D341Med (cell line): ENCODE data around the gene ULK4.
"Not testable (repeated sequence)": the region's sequence is repeated elsewhere in the genome, so short reads cannot be mapped to it uniquely, and the experiment has no call there.

Experiments
- DNase-seq: peaks from one replicate; pipeline ENCODE4 v3.0.0; 2012; ENCODE audit warnings: low spot score

The ULK4 gene

DNA sequence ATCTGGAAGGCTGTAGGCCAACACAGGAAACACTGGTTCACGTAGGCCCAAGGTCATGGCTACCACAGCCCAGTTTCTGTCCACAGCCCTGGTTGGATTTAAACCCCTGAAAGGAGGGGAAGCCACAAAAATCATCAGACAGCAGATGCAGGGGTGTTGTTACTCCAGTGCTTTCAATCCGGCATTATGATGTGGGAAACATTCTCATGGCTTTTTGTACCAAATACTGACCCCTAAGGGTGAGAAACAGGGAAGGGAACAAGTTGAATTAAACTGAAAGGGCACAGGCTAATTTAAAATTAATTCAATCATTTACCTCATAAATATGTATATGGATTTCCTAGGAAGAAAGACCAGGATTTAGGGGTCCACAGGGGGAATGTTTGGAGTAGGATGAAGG is 387.0 kb downstream of the ULK4 start:
- no peak for DNase-seq

DNA sequence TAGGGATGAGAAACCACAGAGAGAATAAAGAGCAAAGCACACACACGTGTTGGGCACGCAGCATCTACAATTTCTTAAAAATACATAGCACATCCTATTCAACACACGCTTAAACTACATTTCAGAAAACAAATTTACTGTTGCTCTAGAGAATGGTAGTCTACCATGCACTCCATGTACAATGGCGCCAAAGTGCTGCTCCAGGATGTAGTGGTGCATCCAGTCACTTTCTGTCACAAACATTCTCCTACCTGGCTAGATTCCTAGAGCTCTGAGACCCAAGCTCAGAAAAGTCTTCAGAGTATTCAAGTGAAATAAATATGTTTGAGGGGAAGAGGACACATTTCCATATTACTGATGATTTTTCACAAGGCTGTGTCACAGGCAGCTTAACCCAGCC is 388.3 kb downstream of the ULK4 start:
- DNase-seq, result no peak

DNA sequence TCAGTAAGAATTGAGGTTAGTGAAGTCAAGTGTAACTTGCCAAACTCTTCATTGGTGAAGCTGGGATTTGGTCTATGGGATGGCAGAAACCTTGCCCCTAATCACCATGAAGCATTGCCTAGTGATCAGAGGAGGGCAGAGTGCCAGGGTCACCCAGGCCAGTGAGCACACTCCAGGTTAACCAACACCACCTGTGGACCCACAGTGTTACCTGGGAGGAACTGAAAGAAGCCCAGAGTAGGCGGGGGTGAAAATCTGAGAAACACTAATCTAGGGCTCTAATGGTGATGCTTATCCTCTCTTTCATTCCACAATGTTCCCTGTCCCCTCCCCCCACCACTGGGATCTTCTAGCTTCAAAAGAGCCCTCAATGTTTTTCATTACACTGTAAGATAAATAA is 389.8 kb downstream of the ULK4 start:
- DNase-seq, result no peak

DNA sequence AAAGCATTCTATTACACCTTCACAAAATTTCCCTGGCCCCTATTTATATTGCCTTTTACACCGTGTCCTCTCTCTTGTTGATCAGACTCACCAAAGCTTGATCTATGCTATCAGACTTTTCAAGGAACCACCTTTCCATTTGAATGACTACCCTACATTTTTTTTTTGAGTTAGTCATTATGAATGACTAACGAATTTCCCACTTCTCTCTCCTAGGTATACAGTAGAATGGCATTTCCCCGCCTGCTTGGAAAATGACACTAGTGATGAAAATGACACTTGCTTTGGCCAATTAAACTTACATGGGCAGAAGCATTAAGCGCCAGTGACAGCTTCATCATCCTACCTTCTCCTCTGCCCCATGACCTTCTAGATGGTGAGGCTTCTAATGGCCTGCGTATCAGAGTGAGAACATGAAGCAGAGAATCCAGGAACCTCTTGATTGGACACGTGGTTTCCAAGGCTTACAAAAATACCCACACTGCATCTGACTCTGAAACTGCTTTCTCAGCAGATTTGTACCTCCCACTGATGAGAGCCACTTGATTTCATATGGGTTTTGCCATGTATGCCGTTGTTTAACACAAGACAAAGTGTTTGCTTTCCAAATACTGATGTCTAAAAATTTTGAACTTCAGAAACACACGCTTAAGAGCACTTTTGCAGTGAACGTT is 392.1 kb downstream of the ULK4 start:
- no peak for DNase-seq

DNA sequence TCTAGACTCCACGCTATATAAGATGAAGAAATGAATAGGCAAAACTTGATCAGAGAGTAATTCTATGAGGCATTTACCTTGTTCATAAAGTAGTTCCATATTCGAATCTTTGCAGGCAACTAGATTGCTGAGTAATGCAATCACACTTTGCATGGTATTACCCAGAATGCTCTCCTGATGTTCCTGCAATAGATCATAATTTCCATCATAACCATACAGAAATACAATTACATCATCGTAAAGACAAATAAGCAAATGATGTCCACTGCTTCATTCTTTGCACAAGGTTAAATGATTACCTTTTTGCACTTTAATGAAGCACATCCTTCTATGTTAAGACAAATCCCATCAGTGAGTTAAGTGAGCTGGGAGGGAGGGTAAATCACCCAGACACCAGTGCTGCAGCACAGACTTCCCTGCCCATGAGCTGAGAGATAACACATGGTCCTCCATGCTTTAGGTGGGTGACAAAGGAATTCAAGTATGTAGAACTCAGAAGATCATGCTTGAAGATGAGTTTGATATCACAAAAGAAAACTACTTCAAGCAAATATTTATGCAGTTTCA is 395.9 kb downstream of the ULK4 start:
- DNase-seq, result no peak

DNA sequence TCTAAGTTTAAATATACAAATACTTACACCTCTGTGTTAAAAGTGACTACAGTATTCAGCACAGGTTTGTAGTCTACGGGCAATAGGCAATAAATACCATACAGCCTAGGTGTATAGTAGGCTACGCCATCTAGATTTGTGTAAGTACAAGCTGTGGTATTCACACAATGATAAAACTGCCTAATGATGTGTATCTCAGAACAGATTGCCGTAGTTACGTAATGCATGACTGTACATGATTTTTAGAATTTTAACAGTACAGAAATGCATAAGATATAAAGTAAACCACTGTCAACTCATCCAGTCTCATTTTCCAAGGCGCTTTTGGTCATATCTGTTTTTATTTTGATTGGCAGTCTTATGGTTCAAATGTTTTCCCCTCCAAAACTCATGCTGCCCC is 396.9 kb downstream of the ULK4 start:
- no peak for DNase-seq

DNA sequence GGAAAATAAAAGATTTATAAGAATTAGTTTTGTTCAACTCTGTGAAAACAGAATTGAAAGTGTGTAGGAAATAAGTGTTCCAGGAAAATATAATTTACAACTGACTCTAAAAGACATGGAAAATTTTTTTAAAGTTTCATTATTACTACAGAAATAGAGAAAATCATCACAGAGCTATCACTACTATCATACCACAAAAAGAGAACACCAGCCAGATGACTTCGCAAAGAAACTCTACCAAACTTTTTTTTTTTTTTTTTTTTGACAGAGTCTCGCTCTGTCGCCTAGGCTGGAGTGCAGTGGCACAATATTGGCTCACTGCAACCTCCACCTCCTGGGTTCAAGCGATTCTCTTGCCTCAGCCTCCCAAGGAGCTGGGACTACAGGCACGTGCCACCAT is 405.7 kb downstream of the ULK4 start:
- DNase-seq, result not testable (repeated sequence)

DNA sequence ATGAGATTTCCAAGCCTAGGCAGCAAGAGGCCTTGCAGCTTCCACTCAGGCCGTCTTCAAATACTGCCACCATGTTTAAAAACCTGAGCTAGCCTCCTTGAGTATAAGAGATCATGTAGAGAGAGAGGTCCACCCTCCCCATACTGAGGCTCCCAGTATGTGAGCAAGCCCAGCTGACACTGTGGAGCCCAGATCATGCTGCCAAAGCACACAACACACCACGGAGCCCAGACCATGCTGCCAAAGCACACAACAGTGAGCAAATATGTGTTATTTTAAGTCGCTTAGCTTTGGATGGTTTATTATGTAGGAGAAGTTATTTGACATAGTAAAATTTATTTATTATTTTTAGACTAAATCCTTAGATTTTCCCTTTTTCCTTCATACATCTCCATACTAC is 428.9 kb downstream of the ULK4 start:
- no peak for DNase-seq

DNA sequence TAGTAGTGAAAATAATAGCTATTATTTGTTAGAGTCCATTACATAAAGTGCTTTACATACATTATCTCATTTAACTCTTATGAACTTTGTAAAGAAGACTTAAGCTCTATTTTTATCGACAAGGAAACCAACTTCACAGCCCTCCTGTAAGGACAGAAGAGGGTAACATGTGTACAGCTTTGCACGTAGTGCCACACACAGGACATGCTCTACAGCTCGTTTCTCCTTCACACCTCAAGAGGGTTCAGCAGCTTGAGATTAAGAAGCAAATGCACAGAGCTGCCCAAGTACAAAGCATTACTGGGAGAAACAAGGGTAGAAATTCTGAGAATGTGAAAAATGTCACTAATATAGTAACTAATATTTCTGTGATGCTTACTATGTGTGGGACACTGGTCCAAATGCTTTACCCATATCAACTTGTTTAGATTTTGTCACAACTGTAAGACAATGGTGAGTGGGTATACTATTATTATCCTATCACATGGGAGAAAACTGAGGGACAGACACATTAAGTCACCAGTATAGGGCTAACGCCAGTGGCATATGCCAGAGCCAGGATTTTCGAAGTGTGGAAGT is 434.8 kb downstream of the ULK4 start:
- no peak for DNase-seq

DNA sequence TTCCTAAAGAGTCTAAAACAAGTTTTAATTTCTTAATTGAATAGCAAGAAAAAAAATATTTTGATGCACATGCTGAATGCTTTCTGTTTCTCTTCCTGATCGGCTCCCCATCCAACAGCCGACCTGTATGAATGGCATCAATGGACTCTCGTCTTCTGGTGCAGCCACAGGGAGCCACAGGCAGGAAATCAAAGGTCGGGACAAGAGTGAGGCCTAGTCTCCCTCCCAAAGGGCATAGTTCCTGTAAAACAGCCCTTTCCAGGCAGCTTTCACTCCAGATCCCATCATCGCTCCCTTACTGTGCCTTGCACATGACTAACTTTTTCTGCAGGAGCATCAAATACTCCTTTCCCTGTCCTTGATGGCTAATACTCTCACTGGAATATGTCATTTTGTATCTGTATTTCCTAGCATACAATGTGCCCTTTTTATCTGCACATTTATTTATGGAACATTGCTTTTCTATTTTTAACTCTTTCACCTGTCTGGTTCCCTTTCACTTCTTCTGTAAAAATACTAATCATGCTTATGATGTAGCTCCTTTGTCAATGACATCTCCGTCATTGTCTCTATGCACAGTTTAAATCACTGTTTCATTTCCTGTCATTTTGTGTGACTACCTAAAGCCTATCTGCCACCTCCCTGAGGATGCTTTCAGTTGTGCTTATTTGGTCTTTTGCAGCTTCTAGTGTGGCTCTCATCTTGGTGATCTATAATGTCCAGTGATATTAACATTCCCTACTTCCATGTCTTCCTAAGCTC is 436.4 kb downstream of the ULK4 start:
- DNase-seq, result no peak

DNA sequence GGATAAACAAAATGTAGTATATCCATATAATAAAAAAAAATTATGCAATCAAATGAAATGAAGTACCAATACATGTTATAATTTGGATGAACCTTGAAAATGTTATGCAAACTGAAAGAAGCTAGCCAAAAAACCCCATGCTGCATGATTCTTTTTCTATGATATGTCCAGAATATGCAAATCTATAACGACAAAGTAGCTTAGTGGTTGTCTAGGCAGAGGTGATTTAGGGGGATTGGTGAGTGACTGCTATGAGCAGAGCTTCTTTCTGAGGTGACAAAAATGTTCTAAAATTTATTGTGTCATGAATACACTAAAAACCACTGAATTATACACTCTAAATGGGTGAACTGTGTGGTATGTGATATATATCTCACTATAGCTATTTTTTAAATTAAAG is 438.0 kb downstream of the ULK4 start:
- DNase-seq, result no peak

DNA sequence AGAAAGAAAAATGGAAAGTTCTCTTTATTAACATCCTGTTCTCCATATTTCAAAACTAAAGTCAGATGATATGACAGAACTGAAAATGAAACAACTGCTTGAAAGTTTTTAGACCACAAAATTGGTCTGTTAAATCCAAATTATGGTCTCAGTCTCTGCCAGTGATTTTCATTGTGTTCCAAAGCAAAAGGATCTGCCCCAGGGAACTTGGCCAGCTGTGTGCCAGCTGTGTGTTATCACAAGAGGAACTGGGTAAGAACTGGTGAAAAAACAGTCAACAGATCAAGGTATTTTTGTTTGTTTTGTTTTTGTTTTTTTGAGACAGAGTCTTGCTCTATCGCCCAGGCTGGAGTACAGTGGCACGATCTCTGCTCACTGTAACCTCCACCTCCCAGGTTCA is 439.3 kb downstream of the ULK4 start:
- no peak for DNase-seq

DNA sequence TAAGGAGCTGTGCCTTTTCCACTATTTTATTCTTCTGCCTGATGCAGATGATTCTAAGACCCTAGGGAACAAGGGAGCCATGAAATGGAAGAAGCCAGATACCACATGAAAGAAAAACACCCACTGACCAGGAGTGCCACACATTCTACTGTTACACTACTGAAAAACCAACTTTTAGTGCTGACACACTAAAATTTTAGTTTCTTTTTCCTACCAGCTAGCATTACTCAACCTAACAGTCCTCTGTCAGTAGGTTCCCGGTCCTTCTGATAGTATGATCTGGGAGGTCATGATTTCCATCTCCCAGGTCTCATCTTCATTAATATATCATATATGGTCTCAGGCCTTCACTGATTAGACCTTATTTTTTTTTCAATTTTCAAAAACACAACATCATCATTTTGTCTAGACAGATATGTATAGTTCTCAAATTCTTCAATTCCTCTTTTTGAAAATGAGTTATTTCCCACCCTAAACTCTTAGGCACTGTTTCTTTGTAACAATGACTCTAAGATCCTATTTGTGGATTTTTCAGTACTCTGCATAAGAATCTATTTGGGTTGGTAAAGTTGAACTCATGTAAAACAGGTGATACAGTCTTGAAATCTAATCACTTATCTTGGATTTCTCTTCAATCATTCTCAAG is 440.8 kb downstream of the ULK4 start:
- DNase-seq, result no peak

DNA sequence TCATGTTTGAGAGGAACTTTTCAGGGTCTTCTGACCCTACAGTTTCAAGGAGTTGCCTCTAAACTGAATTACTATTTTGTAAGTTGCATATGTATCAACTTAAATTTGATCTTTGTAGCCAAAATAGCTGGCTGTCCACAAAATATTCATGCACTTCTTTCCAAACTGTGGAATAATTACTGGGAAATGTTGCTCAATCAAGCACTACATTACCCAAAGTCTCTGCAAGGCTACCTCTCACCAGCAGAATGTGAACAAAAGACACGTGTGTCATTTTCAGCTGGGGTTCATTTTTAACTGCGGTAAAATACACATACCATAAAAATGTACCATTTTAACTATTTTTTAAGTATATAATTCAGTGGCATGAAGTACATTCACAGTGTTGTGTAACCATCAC is 442.2 kb downstream of the ULK4 start:
- no peak for DNase-seq

DNA sequence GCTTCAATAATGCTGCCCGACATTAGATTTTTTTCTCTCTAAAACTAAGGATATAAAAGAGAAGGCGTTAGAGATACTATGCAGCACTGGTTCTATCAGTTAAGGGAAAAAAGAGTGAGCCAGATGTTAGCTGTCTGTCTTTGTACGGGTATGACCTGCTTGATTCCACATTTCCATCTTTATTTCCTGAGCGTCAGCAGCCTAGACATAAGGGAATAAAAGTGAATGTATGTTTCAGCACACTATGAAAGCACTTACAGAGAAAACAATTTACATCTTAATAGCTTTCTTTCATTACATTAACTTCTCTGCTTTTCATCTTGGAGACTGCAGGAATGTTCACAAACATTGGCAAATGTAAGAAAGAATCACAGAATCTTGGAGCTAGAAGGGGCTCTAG is 443.3 kb downstream of the ULK4 start:
- no peak for DNase-seq

DNA sequence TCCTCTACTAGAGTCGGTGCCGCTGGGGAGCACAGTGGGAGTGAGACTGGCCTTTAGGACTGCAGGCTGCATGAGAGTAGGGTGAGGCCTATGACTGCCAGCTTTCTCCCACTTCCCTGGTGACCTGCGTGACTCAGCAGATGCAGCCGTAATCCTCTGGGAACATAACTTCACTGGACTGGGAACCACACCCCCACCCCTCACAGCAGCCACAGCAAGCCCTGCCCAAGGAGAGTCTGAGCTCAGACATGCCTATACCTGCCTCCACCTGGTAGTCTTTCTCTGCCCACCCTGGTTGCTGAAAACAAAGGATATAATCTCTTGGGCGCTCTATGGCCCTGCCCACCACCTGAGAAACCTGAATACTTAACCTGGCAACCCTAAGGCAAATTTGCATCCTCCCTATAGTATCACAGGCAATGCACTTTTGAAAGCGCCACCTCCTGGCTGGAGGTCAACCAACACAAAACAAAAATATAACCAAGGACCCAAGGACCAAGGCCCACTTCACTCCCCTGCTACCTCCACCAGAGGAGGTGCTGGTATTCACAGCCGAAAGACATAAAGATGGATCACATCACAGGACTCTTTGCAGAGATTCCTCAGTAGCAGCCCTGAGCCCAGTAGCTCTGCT is 453.7 kb downstream of the ULK4 start:
- DNase-seq, result no peak

DNA sequence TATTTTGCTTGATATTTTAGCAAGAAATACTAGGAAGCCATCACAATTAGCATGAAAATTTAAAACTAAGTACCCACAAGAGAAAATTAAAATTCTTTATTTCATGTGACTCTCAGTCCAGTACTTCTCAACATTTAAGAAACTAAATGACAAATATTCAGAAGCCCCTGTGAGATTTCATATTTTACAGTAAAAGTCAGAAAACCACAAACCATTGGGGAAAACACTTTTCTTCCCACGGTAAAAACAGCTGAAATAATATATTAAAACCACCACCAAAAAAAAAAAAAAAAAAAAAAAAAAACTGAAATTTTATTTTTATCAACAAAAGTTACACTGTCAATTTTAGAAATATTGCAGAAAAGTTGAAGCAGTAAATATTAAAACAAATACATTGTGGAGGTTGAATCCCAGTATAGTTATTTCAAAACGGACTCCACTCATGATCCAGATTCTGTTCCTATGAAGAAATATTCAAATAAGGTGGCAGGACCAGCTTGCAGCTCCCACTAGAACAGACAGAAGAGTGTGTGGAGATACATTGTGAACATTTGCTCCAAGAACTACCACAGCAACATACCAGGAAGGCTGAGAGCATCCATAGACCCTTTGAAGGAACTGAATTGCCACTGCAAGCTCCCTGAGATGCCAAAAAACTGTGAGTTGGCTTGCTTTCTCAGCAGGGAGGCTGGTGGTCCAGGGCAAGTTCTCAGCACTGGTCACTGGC is 454.4 kb downstream of the ULK4 start:
- DNase-seq, result no peak

DNA sequence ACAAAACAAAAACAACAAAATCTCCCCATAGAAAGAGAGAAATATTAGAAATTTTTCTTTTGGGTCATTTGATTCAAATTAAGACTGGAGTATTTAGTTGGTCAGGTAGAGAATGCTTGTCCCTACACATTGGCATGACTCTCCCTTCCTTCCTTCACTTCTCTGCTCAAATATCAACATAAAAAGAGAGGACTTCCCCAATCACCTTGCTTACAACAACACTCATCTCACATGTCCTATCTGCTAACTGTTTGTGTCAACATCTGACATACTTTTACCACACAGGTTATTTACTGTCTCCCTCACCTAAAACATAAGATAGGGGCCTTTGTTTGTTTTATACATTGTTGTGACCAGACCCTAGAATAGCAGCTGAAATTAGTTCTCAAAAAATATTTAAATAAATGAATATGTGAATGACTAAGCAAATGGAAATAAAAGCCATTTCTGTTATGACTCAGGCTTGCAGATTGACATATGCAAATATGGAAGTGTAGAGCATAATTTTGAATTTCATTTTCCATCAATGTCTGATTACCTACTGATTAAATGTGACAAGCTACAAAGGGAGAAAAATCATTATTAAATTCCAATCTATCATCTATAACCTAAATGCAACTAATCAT is 457.8 kb downstream of the ULK4 start:
- no peak for DNase-seq

DNA sequence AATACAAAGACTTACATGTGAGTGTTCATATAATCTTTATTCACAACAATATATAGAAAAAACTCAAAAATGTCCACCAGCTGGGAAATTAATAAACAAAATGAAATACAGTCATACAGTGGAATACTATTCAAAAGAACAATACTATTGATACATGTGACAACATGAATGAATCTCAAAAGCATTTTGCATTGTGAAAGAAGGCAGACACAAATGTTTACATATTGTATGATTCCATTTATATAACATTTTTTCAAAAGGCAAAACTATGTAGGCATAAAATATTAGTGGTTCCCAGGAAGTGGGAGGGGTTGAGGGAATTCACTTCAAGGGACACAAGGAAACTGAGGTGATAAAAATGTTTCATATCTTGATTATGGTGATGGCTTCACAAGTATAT is 459.4 kb downstream of the ULK4 start:
- no peak for DNase-seq

DNA sequence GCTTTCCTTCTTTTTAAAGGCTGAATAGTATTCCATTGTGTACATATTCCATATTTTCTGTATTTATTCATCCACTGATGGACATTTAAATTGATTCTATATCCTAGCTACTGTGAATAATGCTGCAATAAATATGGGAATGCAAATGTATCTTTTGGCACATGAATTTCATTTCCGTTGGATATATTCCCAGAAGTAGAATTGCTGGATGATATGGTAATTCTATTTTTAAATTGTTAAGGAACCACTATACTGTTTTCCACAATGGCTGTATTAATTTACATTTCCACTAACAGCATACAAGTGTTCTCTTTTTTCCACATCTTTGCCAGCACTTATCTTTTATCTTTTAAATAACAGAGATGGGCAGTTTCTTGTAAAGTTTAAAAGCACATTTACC is 459.9 kb downstream of the ULK4 start:
- no peak for DNase-seq

DNA sequence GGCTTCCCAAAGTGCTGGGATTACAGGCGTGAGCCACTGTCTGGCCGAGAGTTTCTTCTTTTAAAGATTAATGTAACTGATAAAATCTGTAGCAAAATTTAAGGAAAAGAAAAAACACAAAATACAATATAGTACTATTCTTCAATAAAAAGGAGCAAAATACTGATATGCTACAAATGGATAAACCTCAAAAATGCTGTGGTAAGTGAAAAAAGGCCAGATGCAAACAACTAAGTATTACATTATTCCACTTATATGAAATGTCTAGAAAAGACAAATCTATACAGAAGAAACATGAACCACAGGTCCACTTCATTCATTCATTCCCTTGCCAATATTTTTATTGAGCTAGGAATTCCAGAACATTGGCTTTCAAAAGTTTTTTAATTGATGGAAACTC is 463.1 kb downstream of the ULK4 start:
- no peak for DNase-seq
